GM12864 (cell line): ENCODE data around the gene MGAT5B.

Source experiments
- DNase-seq: peaks from one replicate; pipeline ENCODE4 v3.0.0-alpha.2; 2011; ENCODE audit warnings: low read depth
- H3K4me3 ChIP-seq: 2 replicates; pipeline ENCODE4 v1.5.1; 2011; ENCODE audit warnings: mild to moderate bottlenecking, low read depth, low read length, control low read depth
- TF ChIP-seq, protein P1 (sequence below): IDR thresholded peaks from 2 replicates; pipeline ENCODE4 v1.5.1; 2011; ENCODE audit warnings: low read depth, mild to moderate bottlenecking, moderate library complexity, low read length, control low read depth, inconsistent platforms; ENCODE audit errors: missing control alignments

The MGAT5B gene

DNA sequence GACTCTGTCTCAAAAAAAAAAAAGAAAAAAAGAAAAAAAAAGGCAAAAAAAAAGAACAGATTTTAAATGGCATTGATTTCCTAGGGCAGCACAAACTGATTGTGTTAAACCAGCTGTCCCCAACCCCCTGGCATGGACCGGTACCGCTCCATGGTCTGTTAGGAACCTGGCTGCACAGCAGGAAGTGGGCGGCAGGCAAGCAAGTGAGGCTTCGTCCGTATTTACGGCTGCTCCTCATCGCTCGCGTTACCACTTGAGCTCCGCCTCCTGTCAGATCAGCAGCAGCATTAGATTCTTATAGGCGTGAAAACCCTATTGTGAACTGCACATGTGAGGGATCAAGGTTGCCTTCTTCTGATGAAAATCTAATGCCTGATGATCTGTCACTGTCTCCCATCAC, 26.6 kb downstream of the MGAT5B start:
- no peak for DNase-seq
- H3K4me3 ChIP-seq: no peak overlapping the region
- TF ChIP-seq, protein P1, sequence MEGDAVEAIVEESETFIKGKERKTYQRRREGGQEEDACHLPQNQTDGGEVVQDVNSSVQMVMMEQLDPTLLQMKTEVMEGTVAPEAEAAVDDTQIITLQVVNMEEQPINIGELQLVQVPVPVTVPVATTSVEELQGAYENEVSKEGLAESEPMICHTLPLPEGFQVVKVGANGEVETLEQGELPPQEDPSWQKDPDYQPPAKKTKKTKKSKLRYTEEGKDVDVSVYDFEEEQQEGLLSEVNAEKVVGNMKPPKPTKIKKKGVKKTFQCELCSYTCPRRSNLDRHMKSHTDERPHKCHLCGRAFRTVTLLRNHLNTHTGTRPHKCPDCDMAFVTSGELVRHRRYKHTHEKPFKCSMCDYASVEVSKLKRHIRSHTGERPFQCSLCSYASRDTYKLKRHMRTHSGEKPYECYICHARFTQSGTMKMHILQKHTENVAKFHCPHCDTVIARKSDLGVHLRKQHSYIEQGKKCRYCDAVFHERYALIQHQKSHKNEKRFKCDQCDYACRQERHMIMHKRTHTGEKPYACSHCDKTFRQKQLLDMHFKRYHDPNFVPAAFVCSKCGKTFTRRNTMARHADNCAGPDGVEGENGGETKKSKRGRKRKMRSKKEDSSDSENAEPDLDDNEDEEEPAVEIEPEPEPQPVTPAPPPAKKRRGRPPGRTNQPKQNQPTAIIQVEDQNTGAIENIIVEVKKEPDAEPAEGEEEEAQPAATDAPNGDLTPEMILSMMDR: no peak

DNA sequence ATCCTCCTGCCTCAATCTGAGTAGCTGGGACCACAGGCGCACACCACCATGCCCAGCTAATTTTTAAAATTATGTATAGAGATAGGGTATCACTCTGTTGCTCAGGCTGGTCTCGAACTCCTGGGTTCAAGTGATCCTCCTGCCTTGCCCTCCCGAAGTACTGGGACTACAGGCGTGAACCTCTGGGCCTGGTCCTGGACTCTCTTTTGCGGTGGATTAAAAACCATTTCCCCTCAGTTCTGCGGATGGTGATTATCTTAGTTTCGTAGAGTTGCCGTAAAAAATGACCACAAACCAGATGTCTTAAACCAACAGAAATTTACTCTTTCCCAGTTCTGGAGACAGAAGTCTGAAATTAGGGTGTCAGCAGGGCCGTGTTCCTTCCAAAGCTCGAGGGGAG, 28.8 kb downstream of the MGAT5B start:
- DNase-seq: no peak
- TF ChIP-seq, protein P1: no peak
- no peak overlapping the region for H3K4me3 ChIP-seq

DNA sequence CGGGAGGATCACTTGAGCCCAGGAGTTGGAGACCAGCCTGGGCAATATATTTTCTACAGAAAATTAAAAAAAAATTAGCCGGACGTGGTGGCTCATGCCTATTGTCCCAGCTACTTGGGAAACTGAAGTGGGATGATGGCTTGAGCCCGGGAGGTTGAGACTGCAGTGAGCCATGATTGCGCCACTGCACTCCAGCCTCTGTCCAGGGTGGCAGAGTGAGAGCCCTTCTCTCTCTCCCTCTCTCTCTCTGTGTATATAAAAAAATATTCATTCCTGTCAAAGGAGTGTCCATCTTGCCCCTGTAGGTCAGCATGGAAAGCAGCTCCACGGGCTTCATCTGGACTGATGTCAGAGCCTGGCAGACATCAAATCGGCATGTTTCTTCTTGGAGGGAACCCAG, 31.2 kb downstream of the MGAT5B start:
- TF ChIP-seq, protein P1: no peak
- DNase-seq: no peak
- no peak overlapping the region for H3K4me3 ChIP-seq

DNA sequence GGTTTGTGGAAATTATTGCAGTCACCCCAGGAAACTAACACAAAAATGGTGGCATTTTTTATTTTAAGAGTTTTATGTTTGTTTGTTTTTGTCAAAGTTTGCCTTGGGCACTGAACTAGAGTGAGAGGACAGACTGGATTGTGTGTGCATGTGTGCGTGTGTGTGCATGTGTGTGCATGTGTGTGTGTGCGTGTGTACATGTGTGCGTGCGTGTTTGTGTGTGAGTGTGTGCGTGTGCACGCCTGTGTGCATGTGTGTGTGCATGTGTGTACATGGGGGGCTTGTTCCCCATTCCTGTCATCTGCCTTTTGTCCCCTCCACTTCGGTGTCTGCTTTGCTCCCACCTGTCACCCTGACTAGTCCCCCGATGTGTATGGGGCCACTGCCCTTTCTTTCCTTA, 32.5 kb downstream of the MGAT5B start:
- TF ChIP-seq, protein P1: no peak
- H3K4me3 ChIP-seq: no peak overlapping the region
- no peak for DNase-seq

DNA sequence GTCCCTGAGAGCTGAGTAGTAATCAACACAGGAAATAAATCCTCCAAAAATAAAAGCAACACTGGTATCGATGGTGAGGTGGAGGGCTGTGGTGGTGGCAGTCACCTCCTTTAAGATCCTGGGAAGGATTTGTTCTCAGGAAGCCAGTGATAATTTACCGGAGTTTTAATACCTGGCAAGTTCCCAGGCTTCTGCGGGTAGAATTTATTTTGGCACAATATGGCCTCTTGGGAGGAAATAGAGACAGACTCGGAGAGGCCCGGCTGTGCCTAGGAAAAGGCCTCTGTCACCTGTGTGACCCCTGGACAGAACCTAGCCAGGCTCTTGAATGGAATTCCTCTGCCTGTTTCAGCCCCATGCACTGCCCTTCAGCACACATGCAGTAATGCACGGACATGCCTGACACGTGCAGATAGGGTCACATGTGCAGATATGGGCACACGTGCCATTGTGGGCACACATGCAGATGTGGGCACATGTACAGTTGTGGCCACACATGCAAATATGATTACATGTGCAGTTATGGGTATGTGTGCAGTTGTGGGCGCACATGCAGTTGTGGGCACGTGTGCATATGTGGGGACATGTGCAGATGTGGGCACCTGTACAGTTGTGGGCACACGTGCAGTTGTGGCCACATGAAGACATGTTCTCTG, 33.5 kb downstream of the MGAT5B start:
- DNase-seq: no peak
- no peak overlapping the region for H3K4me3 ChIP-seq
- TF ChIP-seq, protein P1: no peak

DNA sequence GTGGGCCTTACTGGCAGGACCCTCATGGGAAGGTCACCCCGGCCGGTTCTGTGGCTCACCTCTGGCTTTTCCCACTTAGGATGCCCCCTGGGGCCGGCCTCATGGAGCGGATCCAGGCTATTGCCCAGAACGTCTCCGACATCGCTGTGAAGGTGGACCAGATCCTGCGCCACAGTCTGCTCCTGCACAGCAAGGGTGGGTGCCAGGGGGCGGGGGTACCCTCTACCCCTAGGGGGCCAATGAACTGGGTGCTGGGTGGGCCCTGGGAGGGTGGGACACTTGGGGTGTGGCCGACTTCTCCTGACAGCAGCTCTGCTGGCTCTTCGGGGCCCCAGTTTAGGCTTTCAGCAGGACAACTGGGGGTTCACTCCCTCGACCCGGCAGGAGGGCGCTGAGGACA, 34.3 kb downstream of the MGAT5B start:
- no peak for DNase-seq
- TF ChIP-seq, protein P1: no peak
- H3K4me3 ChIP-seq: no peak overlapping the region

DNA sequence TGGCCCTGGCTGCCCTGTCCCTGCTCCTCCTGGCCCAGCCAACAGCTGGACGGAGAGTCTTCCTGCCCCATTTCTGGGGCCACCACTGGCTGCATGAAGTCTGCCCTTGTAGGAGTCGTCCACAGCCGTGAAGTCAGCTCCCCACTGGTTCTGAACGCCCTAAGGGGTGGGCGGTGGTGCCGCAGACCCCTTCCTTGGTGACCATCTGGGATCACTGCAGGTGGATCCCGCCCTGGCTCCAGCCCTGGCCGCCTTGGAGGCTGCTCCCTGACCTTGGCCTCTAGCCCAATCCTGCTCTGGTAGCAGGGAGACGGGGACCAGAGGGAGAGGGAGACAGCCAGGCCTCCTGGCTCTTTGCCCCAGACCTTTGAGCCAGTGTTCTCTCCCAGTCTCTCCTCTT, 35.4 kb downstream of the MGAT5B start:
- H3K4me3 ChIP-seq: no peak overlapping the region
- TF ChIP-seq, protein P1: no peak
- DNase-seq: no peak
